Activated T-helper 2 cell treated with anti-CD3 and anti-CD28 coated beads, Interferon-gamma antibody, Interleukin-2, Interleukin-4, amounts not matched to agents 10 μg/mL and 5 μg/mL and 100 μg/mL, durations not matched to agents 14 hours and 24 hours and 36 hours (primary cell): ENCODE measurements around the gene PRKCA. TPM values are rescaled to one million over a fixed set of nuclear protein-coding genes. Genes with fewer than 3 reads are reported as not detected.

Experiments
- DNase-seq: peaks from one replicate; pipeline ENCODE4 v3.0.0; 2021; ENCODE audit warnings: low spot score
- H3K27ac Mint-ChIP-seq: one replicate; pipeline ENCODE4 v1.8.0; 2021; ENCODE audit warnings: mixed read lengths
- H3K27me3 Mint-ChIP-seq: one replicate; pipeline ENCODE4 v1.8.0; 2021; ENCODE audit warnings: low read depth, mixed read lengths
- H3K36me3 Mint-ChIP-seq: one replicate; pipeline ENCODE4 v1.8.0; 2021; ENCODE audit warnings: low read depth, mixed read lengths
- H3K4me1 Mint-ChIP-seq: one replicate; pipeline ENCODE4 v1.8.0; 2021; ENCODE audit warnings: low read depth, mixed read lengths
- H3K4me3 Mint-ChIP-seq: one replicate; pipeline ENCODE4 v1.8.0; 2021; ENCODE audit warnings: low read depth, mild to moderate bottlenecking, moderate library complexity, mixed read lengths
- H3K9me3 Mint-ChIP-seq: one replicate; pipeline ENCODE4 v1.8.0; 2021; ENCODE audit warnings: mixed read lengths
- intact Hi-C: fragments of 100-400 bp; cut with micrococcal nuclease; formaldehyde crosslinking; loops from one replicate; pipeline ENCODE4 v1.15.1; 2023
- total RNA-seq: library from RNA; stranded (reverse); gene quantifications from 2 replicates; pipeline ENCODE4 v1.2.3, GENCODE V29; 2022

PRKCA gene
- total RNA-seq, 1 donor from 2014 or later: 268 TPM

- intact Hi-C loops: no loop called here
- H3K36me3 Mint-ChIP-seq: peaks cover 94% of the 10 kb centered on the region
- peaks cover 27% of the 10 kb centered on the region for H3K9me3 Mint-ChIP-seq
- no peak for DNase-seq
- no peak overlapping the region for H3K4me3 Mint-ChIP-seq
- peaks cover 56% of the 10 kb centered on the region for H3K4me1 Mint-ChIP-seq
- H3K27ac Mint-ChIP-seq: no peak overlapping the region
- no peaks in the 10 kb centered on the region for H3K27me3 Mint-ChIP-seq
Measured at GRCh38 chr17:66654764-66655163, 352.4 kb downstream of the PRKCA start.

- intact Hi-C loops: no loop called here
- Mint-ChIP-seq H3K4me1 (peaks cover 52% of the 10 kb centered on the region), H3K36me3 (peaks cover 91% of the 10 kb centered on the region), H3K27me3 (no peaks in the 10 kb centered on the region), H3K4me3 (peak overlapping the region; percentile 24), H3K9me3 (peaks cover 27% of the 10 kb centered on the region), H3K27ac (peak overlapping the region; percentile 82)
- DNase-seq: no peak
Measured at GRCh38 chr17:66655461-66655860, 353.0 kb downstream of the PRKCA start.

GRCh38 chr17:66655861-66656260 lies 353.4 kb downstream of the PRKCA start:
- Mint-ChIP-seq H3K27me3 (no peaks in the 10 kb centered on the region), H3K4me3 (peak overlapping the region; percentile 24), H3K4me1 (peaks cover 48% of the 10 kb centered on the region), H3K36me3 (peaks cover 88% of the 10 kb centered on the region), H3K9me3 (peaks cover 27% of the 10 kb centered on the region), H3K27ac (peak overlapping the region; percentile 82)
- no peak for DNase-seq
- intact Hi-C loops: no loop called here

GRCh38 chr17:66661411-66662256 lies 359.2 kb downstream of the PRKCA start:
- Mint-ChIP-seq H3K9me3 (peaks cover 20% of the 10 kb centered on the region), H3K4me1 (peaks cover 40% of the 10 kb centered on the region), H3K36me3 (peaks cover 76% of the 10 kb centered on the region), H3K27me3 (no peaks in the 10 kb centered on the region), H3K27ac (no peak overlapping the region), H3K4me3 (no peak overlapping the region)
- intact Hi-C loops: no loop called here
- DNase-seq: no peak

GRCh38 chr17:66662496-66662895 lies 360.1 kb downstream of the PRKCA start:
- Mint-ChIP-seq H3K4me1 (peaks cover 48% of the 10 kb centered on the region), H3K27ac (no peak overlapping the region), H3K4me3 (no peak overlapping the region), H3K27me3 (no peaks in the 10 kb centered on the region), H3K36me3 (peaks cover 77% of the 10 kb centered on the region), H3K9me3 (peaks cover 13% of the 10 kb centered on the region)
- intact Hi-C loops: no loop called here
- no peak for DNase-seq

GRCh38 chr17:66663041-66663606 lies 360.7 kb downstream of the PRKCA start:
- intact Hi-C loops: no loop called here
- Mint-ChIP-seq H3K36me3 (peaks cover 77% of the 10 kb centered on the region), H3K4me1 (peaks cover 54% of the 10 kb centered on the region), H3K9me3 (peaks cover 7% of the 10 kb centered on the region), H3K27me3 (no peaks in the 10 kb centered on the region), H3K4me3 (no peak overlapping the region), H3K27ac (peak overlapping the region; percentile 43)
- no peak for DNase-seq

GRCh38 chr17:66664336-66664735 lies 361.9 kb downstream of the PRKCA start:
- intact Hi-C loops: no loop called here
- peaks cover 77% of the 10 kb centered on the region for H3K36me3 Mint-ChIP-seq
- H3K9me3 Mint-ChIP-seq: no peaks in the 10 kb centered on the region
- DNase-seq: no peak
- H3K27ac Mint-ChIP-seq: no peak overlapping the region
- H3K27me3 Mint-ChIP-seq: no peaks in the 10 kb centered on the region
- H3K4me1 Mint-ChIP-seq: peaks cover 57% of the 10 kb centered on the region
- no peak overlapping the region for H3K4me3 Mint-ChIP-seq

GRCh38 chr17:66665194-66665593 lies 362.8 kb downstream of the PRKCA start:
- Mint-ChIP-seq H3K4me1 (peaks cover 57% of the 10 kb centered on the region), H3K4me3 (no peak overlapping the region), H3K36me3 (peaks cover 74% of the 10 kb centered on the region), H3K9me3 (no peaks in the 10 kb centered on the region), H3K27ac (no peak overlapping the region), H3K27me3 (no peaks in the 10 kb centered on the region)
- DNase-seq: no peak
- intact Hi-C loops: no loop called here

- Mint-ChIP-seq H3K27me3 (no peaks in the 10 kb centered on the region), H3K27ac (peak overlapping the region; percentile 77), H3K4me3 (peak overlapping the region; percentile 49), H3K36me3 (peaks cover 67% of the 10 kb centered on the region), H3K9me3 (no peaks in the 10 kb centered on the region), H3K4me1 (peaks cover 65% of the 10 kb centered on the region)
- DNase-seq: no peak
- intact Hi-C loops: loop anchor here (1.0 kb wide), 1 partner anchor 34 kb away; no protein-coding TSS in a partner anchor
Measured at GRCh38 chr17:66667090-66667489, 364.7 kb downstream of the PRKCA start.

GRCh38 chr17:66667491-66668030 lies 365.1 kb downstream of the PRKCA start:
- peak; percentile 38 for DNase-seq
- H3K36me3 Mint-ChIP-seq: peaks cover 63% of the 10 kb centered on the region
- peaks cover 63% of the 10 kb centered on the region for H3K4me1 Mint-ChIP-seq
- H3K27ac Mint-ChIP-seq: peak overlapping the region; percentile 77
- H3K9me3 Mint-ChIP-seq: no peaks in the 10 kb centered on the region
- H3K27me3 Mint-ChIP-seq: no peaks in the 10 kb centered on the region
- intact Hi-C loops: loop anchor here (1.0 kb wide), 1 partner anchor 34 kb away; no protein-coding TSS in a partner anchor
- peak overlapping the region; percentile 49 for H3K4me3 Mint-ChIP-seq

- H3K9me3 Mint-ChIP-seq: no peaks in the 10 kb centered on the region
- H3K36me3 Mint-ChIP-seq: peaks cover 66% of the 10 kb centered on the region
- no peak overlapping the region for H3K4me3 Mint-ChIP-seq
- H3K27ac Mint-ChIP-seq: no peak overlapping the region
- peaks cover 64% of the 10 kb centered on the region for H3K4me1 Mint-ChIP-seq
- intact Hi-C loops: no loop called here
- H3K27me3 Mint-ChIP-seq: no peaks in the 10 kb centered on the region
- DNase-seq: no peak
Measured at GRCh38 chr17:66670206-66670605, 367.8 kb downstream of the PRKCA start.

GRCh38 chr17:66671156-66671555 lies 368.7 kb downstream of the PRKCA start:
- peaks cover 58% of the 10 kb centered on the region for H3K4me1 Mint-ChIP-seq
- H3K27ac Mint-ChIP-seq: no peak overlapping the region
- intact Hi-C loops: no loop called here

More at GRCh38 chr17:66671156-66671555, 368.7 kb downstream of the PRKCA start:
- H3K9me3 Mint-ChIP-seq: no peaks in the 10 kb centered on the region
- DNase-seq: no peak
- H3K36me3 Mint-ChIP-seq: peaks cover 65% of the 10 kb centered on the region
- H3K27me3 Mint-ChIP-seq: no peaks in the 10 kb centered on the region
- H3K4me3 Mint-ChIP-seq: no peak overlapping the region
